CD14-positive monocyte (primary cell): Measurements from ENCODE around the gene PPIE. TPM values are rescaled to one million over a fixed set of nuclear protein-coding genes. Genes with fewer than 3 reads are reported as not detected.

ENCODE experiments used
- DNase-seq, 3 donors: peaks; one replicate each; pipeline ENCODE4 v3.0.0-alpha.2; 2011 to 2022
- H2AFZ ChIP-seq: 2 replicates; pipeline ENCODE4 v1.6.0; 2012; ENCODE audit warnings: mild to moderate bottlenecking, low read depth, low read length, inconsistent platforms; ENCODE audit not compliant: insufficient read depth, poor library complexity, severe bottlenecking
- H3K27ac ChIP-seq, 2 donors: 1 replicate in 1 of 2; 2 replicates in 1 of 2; pipeline ENCODE4 v1.5.1; 2012 to 2013; ENCODE audit warnings: low read length in 2 of 2, control low read depth in 1 of 2, inconsistent platforms in 1 of 2, low read depth in 1 of 2, mild to moderate bottlenecking in 1 of 2
- H3K27me3 ChIP-seq, 2 donors: one replicate each; pipeline versions ENCODE4 v1.6.0 to v1.6.1; 2011 to 2013; ENCODE audit warnings: low read length in 2 of 2; ENCODE audit not compliant: control insufficient read depth in 2 of 2, insufficient read depth in 2 of 2
- H3K36me3 ChIP-seq, 2 donors: replicated peaks in 1 of 2; 1 replicate in 1 of 2; 2 replicates in 1 of 2; pipeline versions ENCODE4 v1.5.1 to v1.6.1; 2012 to 2013; ENCODE audit warnings: low read length in 2 of 2, control low read depth in 1 of 2, inconsistent platforms in 1 of 2, mild to moderate bottlenecking in 1 of 2; ENCODE audit not compliant: insufficient read depth in 2 of 2, control insufficient read depth in 1 of 2
- H3K4me1 ChIP-seq, 2 donors: 1 replicate in 1 of 2; 2 replicates in 1 of 2; pipeline versions ENCODE4 v1.5.1 to v1.6.1; 2012 to 2013; ENCODE audit warnings: low read length in 2 of 2, control low read depth in 1 of 2, inconsistent platforms in 1 of 2, mild to moderate bottlenecking in 1 of 2, moderate library complexity in 1 of 2; ENCODE audit not compliant: insufficient read depth in 2 of 2, control insufficient read depth in 1 of 2
- H3K4me2 ChIP-seq: replicated peaks from 2 replicates; pipeline ENCODE3; 2012; ENCODE audit warnings: low read length, moderate library complexity, mild to moderate bottlenecking; ENCODE audit not compliant: poor library complexity, severe bottlenecking; ENCODE audit errors: extremely low read depth
- H3K4me3 ChIP-seq, 3 experiments: fragments of 200-600 bp in 1 of 3; sonication (generic) in 1 of 3; replicated peaks in 1 of 3; 1 replicate in 2 of 3; 2 replicates in 1 of 3; pipeline ENCODE4 v1.5.1; 2011 to 2013; ENCODE audit warnings: low read length in 3 of 3, mild to moderate bottlenecking in 3 of 3, control low read depth in 2 of 3, low read depth in 2 of 3, inconsistent platforms in 1 of 3, moderate library complexity in 1 of 3
- H3K79me2 ChIP-seq: 2 replicates; pipeline ENCODE4 v1.6.0; 2012; ENCODE audit warnings: mild to moderate bottlenecking, control low read depth, inconsistent platforms, low read length, moderate library complexity; ENCODE audit not compliant: insufficient read depth
- H3K9ac ChIP-seq: 2 replicates; pipeline ENCODE4 v1.6.0; 2017; ENCODE audit warnings: low read length, mild to moderate bottlenecking; ENCODE audit not compliant: insufficient read depth, poor library complexity, severe bottlenecking
- H3K9me3 ChIP-seq, 2 donors: replicated peaks in 1 of 2; 1 replicate in 1 of 2; 2 replicates in 1 of 2; pipeline versions ENCODE4 v1.5.1 to v1.6.1; 2012 to 2013; ENCODE audit warnings: low read length in 2 of 2, control low read depth in 1 of 2; ENCODE audit not compliant: control insufficient read depth in 1 of 2, insufficient read depth in 1 of 2
- H4K20me1 ChIP-seq: 2 replicates; pipeline ENCODE4 v1.6.0; 2012; ENCODE audit warnings: mild to moderate bottlenecking, low read length, control low read depth, moderate library complexity; ENCODE audit not compliant: insufficient read depth
- H3K27ac Mint-ChIP-seq, 7 donors: one replicate each; pipeline ENCODE4 v1.8.0; 2020; ENCODE audit warnings: mild to moderate bottlenecking in 7 of 7, mixed read lengths in 7 of 7, moderate library complexity in 6 of 7, inconsistent platforms in 2 of 7
- H3K27me3 Mint-ChIP-seq, 3 donors: one replicate each; pipeline ENCODE4 v1.8.0; 2021 to 2022; ENCODE audit warnings: low read depth in 3 of 3, mild to moderate bottlenecking in 3 of 3, mixed read lengths in 3 of 3, moderate library complexity in 3 of 3, inconsistent platforms in 1 of 3
- H3K36me3 Mint-ChIP-seq, 2 donors: one replicate each; pipeline ENCODE4 v1.8.0; 2020; ENCODE audit warnings: mixed read lengths in 2 of 2, inconsistent platforms in 1 of 2, mild to moderate bottlenecking in 1 of 2
- H3K4me1 Mint-ChIP-seq: one replicate; pipeline ENCODE4 v1.8.0; 2020; ENCODE audit warnings: mild to moderate bottlenecking, mixed read lengths
- H3K4me3 Mint-ChIP-seq, 2 donors: one replicate each; pipeline ENCODE4 v1.8.0; 2020; ENCODE audit warnings: mild to moderate bottlenecking in 2 of 2, mixed read lengths in 2 of 2, moderate library complexity in 1 of 2
- H3K9me3 Mint-ChIP-seq, 7 donors: one replicate each; pipeline ENCODE4 v1.8.0; 2020 to 2022; ENCODE audit warnings: mixed read lengths in 7 of 7, mild to moderate bottlenecking in 6 of 7, moderate library complexity in 6 of 7, inconsistent platforms in 2 of 7
- WGBS: methylation state at CpG from one replicate; pipeline ENCODE4 v1.1.5; 2013; ENCODE audit warnings: missing lambda C conversion rate; ENCODE audit not compliant: insufficient coverage; 5-methylcytosine and 5-hydroxymethylcytosine counted together
- intact Hi-C, 2 donors: fragments of 100-400 bp; cut with micrococcal nuclease; formaldehyde crosslinking; loops; one replicate each; pipeline versions ENCODE4 v1.15.0 to v1.15.1; 2023
- polyA plus RNA-seq, 3 donors: library from polyadenylated mRNA; depleted of rRNA in 1 of 3; unstranded in 2 of 3; stranded (reverse) in 1 of 3; fragments of 300-500 nt in 2 of 3; fragments of >200 nt in 1 of 3; fragmentation: Illumina TruSeq in 2 of 3; gene quantifications; 1 replicate in 2 of 3; 2 replicates in 1 of 3; pipeline ENCODE4 v1.2.3, GENCODE V29; 2012 to 2021
- TF ChIP-seq, protein P1 (sequence below): fragments of 200-600 bp; IDR thresholded peaks from one replicate; pipeline ENCODE4 v1.8.0; 2022; ENCODE audit warnings: antibody characterized with exemption, mild to moderate bottlenecking

PPIE gene
- polyA plus RNA-seq, 3 donors: 48.8 to 55.9 (median 48.9) TPM

DNA sequence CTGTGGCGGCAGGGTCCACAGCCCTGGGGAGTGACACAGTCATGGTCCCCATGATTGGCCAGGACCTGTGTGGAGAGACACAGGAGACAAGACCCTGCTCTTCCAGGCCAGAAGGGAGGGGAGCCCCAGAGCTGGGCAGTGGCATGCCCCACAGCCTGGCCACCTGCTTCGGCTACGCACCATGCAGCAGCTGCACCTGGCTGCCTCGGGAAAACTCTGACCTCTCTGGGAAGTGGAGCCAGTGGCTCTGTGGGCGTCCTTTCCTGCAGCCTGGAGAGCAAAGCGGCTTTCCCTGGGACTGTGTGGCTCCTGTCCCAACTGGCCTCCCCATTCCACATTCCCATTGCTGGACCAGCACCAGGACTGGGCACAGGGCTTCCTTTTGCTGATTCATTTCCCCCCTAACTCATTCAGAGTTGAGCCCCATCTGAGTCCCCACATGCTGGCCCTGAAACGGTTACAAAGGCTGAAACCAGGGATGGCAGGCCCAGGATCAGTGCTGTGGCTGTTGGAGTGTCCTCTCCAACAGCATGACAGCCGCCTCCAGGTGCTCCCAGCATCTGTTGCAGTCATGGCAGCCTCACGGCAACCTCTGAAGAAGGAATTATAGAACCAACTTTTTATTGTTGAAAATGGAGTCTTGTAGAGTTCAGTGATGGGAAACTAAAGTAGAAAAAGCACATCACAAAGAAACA lies 17.4 kb downstream of the PPIE start:
- no peak for DNase-seq
- no peaks in the 10 kb centered on the region for H3K4me1 Mint-ChIP-seq
- Histone ChIP-seq H3K27ac (no peak overlapping the region), H3K9me3 (no peaks in the 10 kb centered on the region), H3K4me2 (no peak overlapping the region), H3K4me3 (no peak overlapping the region), H3K79me2 (no peaks in the 10 kb centered on the region), H3K9ac (no peak overlapping the region), H2AFZ (no peak overlapping the region), H3K36me3 (peaks cover 85 to 89% of the 10 kb centered on the region in 2 donors), H3K4me1 (no peaks in the 10 kb centered on the region), H3K27me3 (no peaks in the 10 kb centered on the region), H4K20me1 (no peaks in the 10 kb centered on the region)
- no peak overlapping the region for H3K4me3 Mint-ChIP-seq
- TF ChIP-seq, protein P1, sequence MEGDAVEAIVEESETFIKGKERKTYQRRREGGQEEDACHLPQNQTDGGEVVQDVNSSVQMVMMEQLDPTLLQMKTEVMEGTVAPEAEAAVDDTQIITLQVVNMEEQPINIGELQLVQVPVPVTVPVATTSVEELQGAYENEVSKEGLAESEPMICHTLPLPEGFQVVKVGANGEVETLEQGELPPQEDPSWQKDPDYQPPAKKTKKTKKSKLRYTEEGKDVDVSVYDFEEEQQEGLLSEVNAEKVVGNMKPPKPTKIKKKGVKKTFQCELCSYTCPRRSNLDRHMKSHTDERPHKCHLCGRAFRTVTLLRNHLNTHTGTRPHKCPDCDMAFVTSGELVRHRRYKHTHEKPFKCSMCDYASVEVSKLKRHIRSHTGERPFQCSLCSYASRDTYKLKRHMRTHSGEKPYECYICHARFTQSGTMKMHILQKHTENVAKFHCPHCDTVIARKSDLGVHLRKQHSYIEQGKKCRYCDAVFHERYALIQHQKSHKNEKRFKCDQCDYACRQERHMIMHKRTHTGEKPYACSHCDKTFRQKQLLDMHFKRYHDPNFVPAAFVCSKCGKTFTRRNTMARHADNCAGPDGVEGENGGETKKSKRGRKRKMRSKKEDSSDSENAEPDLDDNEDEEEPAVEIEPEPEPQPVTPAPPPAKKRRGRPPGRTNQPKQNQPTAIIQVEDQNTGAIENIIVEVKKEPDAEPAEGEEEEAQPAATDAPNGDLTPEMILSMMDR: no peak
- H3K36me3 Mint-ChIP-seq: peaks cover 77 to 93% of the 10 kb centered on the region in 2 donors
- peak overlapping the region in 1 of 7 donors; percentile 77 for H3K27ac Mint-ChIP-seq
- no peaks in the 10 kb centered on the region for H3K27me3 Mint-ChIP-seq
- 86% methylated on average over 7 of the region's 9 CpGs for WGBS
- intact Hi-C loops: no loop called here
- no peaks in the 10 kb centered on the region for H3K9me3 Mint-ChIP-seq

DNA sequence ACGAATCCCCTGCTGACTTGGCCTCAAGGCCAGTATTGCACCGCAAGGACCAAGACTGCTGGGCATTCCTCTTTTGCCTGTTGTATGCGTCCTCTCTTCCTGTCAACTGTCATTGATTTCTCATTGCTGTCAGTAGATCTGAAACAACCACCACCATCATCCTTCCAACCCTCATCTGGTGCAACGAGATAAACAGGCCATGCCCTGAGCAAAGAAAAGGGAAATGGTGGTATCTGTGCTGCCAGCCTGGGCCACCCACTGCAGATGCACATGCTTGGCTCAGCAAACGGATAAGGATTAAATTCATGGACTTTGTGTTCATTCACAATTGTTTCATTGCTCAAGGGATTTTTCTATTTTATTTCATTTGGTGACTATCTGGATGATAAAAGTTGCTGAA lies 18.8 kb downstream of the PPIE start:
- Mint-ChIP-seq H3K36me3 (peaks cover 73 to 92% of the 10 kb centered on the region in 2 donors), H3K9me3 (no peaks in the 10 kb centered on the region), H3K27ac (peak overlapping the region in 1 of 7 donors; percentile 28), H3K4me3 (no peak overlapping the region), H3K4me1 (no peaks in the 10 kb centered on the region), H3K27me3 (peaks cover 0 to 2% (median 0%) of the 10 kb centered on the region in 3 donors)
- DNase-seq: no peak
- Histone ChIP-seq H3K9me3 (no peaks in the 10 kb centered on the region), H4K20me1 (no peaks in the 10 kb centered on the region), H3K4me3 (no peak overlapping the region), H2AFZ (no peak overlapping the region), H3K4me2 (no peak overlapping the region), H3K9ac (no peak overlapping the region), H3K27ac (no peak overlapping the region), H3K79me2 (no peaks in the 10 kb centered on the region), H3K4me1 (no peaks in the 10 kb centered on the region), H3K36me3 (peaks cover 74 to 83% of the 10 kb centered on the region in 2 donors), H3K27me3 (no peaks in the 10 kb centered on the region)
- TF ChIP-seq, protein P1: no peak
- WGBS: 50% methylated on average over 4 of the region's 5 CpGs
- intact Hi-C loops: no loop called here
